Stimulated activated memory B cell treated with anti-CD40 and anti-IgM and Interleukin-4, amounts not matched to agents 10 μg/mL and 1 μg/mL and 100 μg/mL, for 72 hours (primary cell): ENCODE measurements around the gene KCNA3.

ENCODE experiments used
- ATAC-seq: fragments of 150-1000 bp; cut with Tn5 transposase; 2 replicates; pipeline ENCODE4 v1.10.0; 2021
- H3K27ac Mint-ChIP-seq: one replicate; pipeline ENCODE4 v1.8.0; 2022; ENCODE audit warnings: mild to moderate bottlenecking, mixed read lengths
- H3K27me3 Mint-ChIP-seq: one replicate; pipeline ENCODE4 v1.8.0; 2022; ENCODE audit warnings: mixed read lengths
- H3K36me3 Mint-ChIP-seq: one replicate; pipeline ENCODE4 v1.8.0; 2022; ENCODE audit warnings: mixed read lengths
- H3K4me1 Mint-ChIP-seq: one replicate; pipeline ENCODE4 v1.8.0; 2022; ENCODE audit warnings: mixed read lengths
- H3K4me3 Mint-ChIP-seq: one replicate; pipeline ENCODE4 v1.8.0; 2022; ENCODE audit warnings: mild to moderate bottlenecking, moderate library complexity, mixed read lengths
- H3K9me3 Mint-ChIP-seq: one replicate; pipeline ENCODE4 v1.8.0; 2022; ENCODE audit warnings: mixed read lengths

KCNA3 gene

GRCh38 chr1:110690709-110691365 lies 16.1 kb upstream of the KCNA3 start:
- H3K27ac Mint-ChIP-seq: no peak overlapping the region
- no peak for ATAC-seq
- no peak overlapping the region for H3K4me3 Mint-ChIP-seq
- H3K36me3 Mint-ChIP-seq: no peaks in the 10 kb centered on the region
- no peaks in the 10 kb centered on the region for H3K9me3 Mint-ChIP-seq
- peaks cover 11% of the 10 kb centered on the region for H3K27me3 Mint-ChIP-seq
- H3K4me1 Mint-ChIP-seq: peaks cover 10% of the 10 kb centered on the region

- ATAC-seq: no peak
These were observed 15.1 kb upstream of the KCNA3 start for GRCh38 chr1:110689868-110690267.

GRCh38 chr1:110688514-110688913 lies 13.8 kb upstream of the KCNA3 start:
- no peak for ATAC-seq
- H3K27me3 Mint-ChIP-seq: peaks cover 13% of the 10 kb centered on the region
- H3K4me3 Mint-ChIP-seq: no peak overlapping the region
- peaks cover 12% of the 10 kb centered on the region for H3K4me1 Mint-ChIP-seq
- H3K27ac Mint-ChIP-seq: no peak overlapping the region
- no peaks in the 10 kb centered on the region for H3K36me3 Mint-ChIP-seq
- H3K9me3 Mint-ChIP-seq: no peaks in the 10 kb centered on the region

More at GRCh38 chr1:110689868-110690267, 15.1 kb upstream of the KCNA3 start:
- no peak overlapping the region for H3K4me3 Mint-ChIP-seq
- peaks cover 12% of the 10 kb centered on the region for H3K4me1 Mint-ChIP-seq
- H3K27ac Mint-ChIP-seq: no peak overlapping the region
- peaks cover 13% of the 10 kb centered on the region for H3K27me3 Mint-ChIP-seq
- H3K9me3 Mint-ChIP-seq: no peaks in the 10 kb centered on the region
- H3K36me3 Mint-ChIP-seq: no peaks in the 10 kb centered on the region

- Mint-ChIP-seq H3K36me3 (no peaks in the 10 kb centered on the region), H3K27me3 (peaks cover 13% of the 10 kb centered on the region), H3K27ac (no peak overlapping the region), H3K4me3 (no peak overlapping the region), H3K9me3 (no peaks in the 10 kb centered on the region), H3K4me1 (peaks cover 12% of the 10 kb centered on the region)
- ATAC-seq: no peak
These were observed 12.5 kb upstream of the KCNA3 start for GRCh38 chr1:110687250-110687649.

- H3K4me3 Mint-ChIP-seq: no peak overlapping the region
- no peaks in the 10 kb centered on the region for H3K36me3 Mint-ChIP-seq
- H3K9me3 Mint-ChIP-seq: no peaks in the 10 kb centered on the region
- H3K4me1 Mint-ChIP-seq: peaks cover 12% of the 10 kb centered on the region
- H3K27ac Mint-ChIP-seq: no peak overlapping the region
- ATAC-seq: peak; percentile 62
- peaks cover 13% of the 10 kb centered on the region for H3K27me3 Mint-ChIP-seq
These were observed 11.4 kb upstream of the KCNA3 start for GRCh38 chr1:110686188-110686587.

GRCh38 chr1:110684491-110684890 lies 9.8 kb upstream of the KCNA3 start:
- Mint-ChIP-seq H3K27ac (no peak overlapping the region), H3K4me3 (no peak overlapping the region)

GRCh38 chr1:110682898-110683297 lies 8.2 kb upstream of the KCNA3 start:
- peaks cover 13% of the 10 kb centered on the region for H3K27me3 Mint-ChIP-seq
- no peak overlapping the region for H3K27ac Mint-ChIP-seq
- H3K9me3 Mint-ChIP-seq: no peaks in the 10 kb centered on the region
- no peaks in the 10 kb centered on the region for H3K36me3 Mint-ChIP-seq
- peaks cover 12% of the 10 kb centered on the region for H3K4me1 Mint-ChIP-seq
- H3K4me3 Mint-ChIP-seq: no peak overlapping the region
- ATAC-seq: no peak

More at GRCh38 chr1:110684491-110684890, 9.8 kb upstream of the KCNA3 start:
- no peak for ATAC-seq
- H3K36me3 Mint-ChIP-seq: no peaks in the 10 kb centered on the region
- H3K4me1 Mint-ChIP-seq: peaks cover 12% of the 10 kb centered on the region
- peaks cover 13% of the 10 kb centered on the region for H3K27me3 Mint-ChIP-seq
- H3K9me3 Mint-ChIP-seq: no peaks in the 10 kb centered on the region

- Mint-ChIP-seq H3K27ac (no peak overlapping the region), H3K4me3 (no peak overlapping the region), H3K36me3 (no peaks in the 10 kb centered on the region), H3K27me3 (no peaks in the 10 kb centered on the region), H3K9me3 (no peaks in the 10 kb centered on the region), H3K4me1 (peaks cover 11% of the 10 kb centered on the region)
- no peak for ATAC-seq
These were observed 5.4 kb upstream of the KCNA3 start for GRCh38 chr1:110680036-110680735.

GRCh38 chr1:110677526-110677925 lies 2.8 kb upstream of the KCNA3 start:
- H3K27me3 Mint-ChIP-seq: no peaks in the 10 kb centered on the region
- no peak for ATAC-seq
- H3K9me3 Mint-ChIP-seq: no peaks in the 10 kb centered on the region
- no peak overlapping the region for H3K4me3 Mint-ChIP-seq
- H3K36me3 Mint-ChIP-seq: no peaks in the 10 kb centered on the region
- H3K4me1 Mint-ChIP-seq: peaks cover 27% of the 10 kb centered on the region
- no peak overlapping the region for H3K27ac Mint-ChIP-seq

GRCh38 chr1:110676970-110677369 lies 2.2 kb upstream of the KCNA3 start:
- H3K4me1 Mint-ChIP-seq: peaks cover 33% of the 10 kb centered on the region
- no peaks in the 10 kb centered on the region for H3K27me3 Mint-ChIP-seq
- ATAC-seq: no peak
- no peak overlapping the region for H3K27ac Mint-ChIP-seq
- H3K9me3 Mint-ChIP-seq: no peaks in the 10 kb centered on the region
- no peaks in the 10 kb centered on the region for H3K36me3 Mint-ChIP-seq
- no peak overlapping the region for H3K4me3 Mint-ChIP-seq

GRCh38 chr1:110675060-110675791 lies 486 bp upstream of the KCNA3 start:
- peak overlapping the region; percentile 98 for H3K4me3 Mint-ChIP-seq
- peaks cover 42% of the 10 kb centered on the region for H3K4me1 Mint-ChIP-seq
- peak; percentile 25 for ATAC-seq
- H3K27me3 Mint-ChIP-seq: no peaks in the 10 kb centered on the region
- H3K36me3 Mint-ChIP-seq: no peaks in the 10 kb centered on the region
- H3K27ac Mint-ChIP-seq: peak overlapping the region; percentile 84
- H3K9me3 Mint-ChIP-seq: no peaks in the 10 kb centered on the region

GRCh38 chr1:110673805-110674336 lies 869 bp downstream of the KCNA3 start:
- ATAC-seq: no peak
- Mint-ChIP-seq H3K27me3 (no peaks in the 10 kb centered on the region), H3K4me1 (peaks cover 42% of the 10 kb centered on the region), H3K27ac (peak overlapping the region; percentile 84), H3K36me3 (no peaks in the 10 kb centered on the region), H3K9me3 (no peaks in the 10 kb centered on the region), H3K4me3 (peak overlapping the region; percentile 98)

- Mint-ChIP-seq H3K4me1 (peaks cover 42% of the 10 kb centered on the region), H3K27me3 (no peaks in the 10 kb centered on the region), H3K36me3 (no peaks in the 10 kb centered on the region), H3K9me3 (no peaks in the 10 kb centered on the region), H3K27ac (peak overlapping the region; percentile 84), H3K4me3 (peak overlapping the region; percentile 98)
- ATAC-seq: no peak
These were observed 1.5 kb downstream of the KCNA3 start for GRCh38 chr1:110673197-110673701.

GRCh38 chr1:110672753-110673108 lies 2.0 kb downstream of the KCNA3 start:
- no peaks in the 10 kb centered on the region for H3K9me3 Mint-ChIP-seq
- peaks cover 42% of the 10 kb centered on the region for H3K4me1 Mint-ChIP-seq
- peak overlapping the region; percentile 84 for H3K27ac Mint-ChIP-seq
- no peaks in the 10 kb centered on the region for H3K27me3 Mint-ChIP-seq
- no peaks in the 10 kb centered on the region for H3K36me3 Mint-ChIP-seq
- H3K4me3 Mint-ChIP-seq: peak overlapping the region; percentile 98
- ATAC-seq: peak; percentile 85

- ATAC-seq: peak; percentile 4
- H3K4me1 Mint-ChIP-seq: peaks cover 42% of the 10 kb centered on the region
- no peaks in the 10 kb centered on the region for H3K27me3 Mint-ChIP-seq
- peak overlapping the region; percentile 84 for H3K27ac Mint-ChIP-seq
- no peaks in the 10 kb centered on the region for H3K9me3 Mint-ChIP-seq
- H3K36me3 Mint-ChIP-seq: no peaks in the 10 kb centered on the region
- H3K4me3 Mint-ChIP-seq: peak overlapping the region; percentile 98
These were observed 2.6 kb downstream of the KCNA3 start for GRCh38 chr1:110672001-110672752.
